WI38 (cell line): ENCODE data around the gene PRORP.

Experiments used
- H3K4me3 ChIP-seq: 2 replicates; pipeline ENCODE4 v1.5.1; 2011; ENCODE audit warnings: low read depth, mild to moderate bottlenecking, control low read depth, low read length
- TF ChIP-seq, protein P1 (sequence below): IDR thresholded peaks from 2 replicates; pipeline ENCODE4 v1.5.1; 2012; ENCODE audit warnings: low read depth, mild to moderate bottlenecking, control low read depth, low read length

Gene PRORP

DNA sequence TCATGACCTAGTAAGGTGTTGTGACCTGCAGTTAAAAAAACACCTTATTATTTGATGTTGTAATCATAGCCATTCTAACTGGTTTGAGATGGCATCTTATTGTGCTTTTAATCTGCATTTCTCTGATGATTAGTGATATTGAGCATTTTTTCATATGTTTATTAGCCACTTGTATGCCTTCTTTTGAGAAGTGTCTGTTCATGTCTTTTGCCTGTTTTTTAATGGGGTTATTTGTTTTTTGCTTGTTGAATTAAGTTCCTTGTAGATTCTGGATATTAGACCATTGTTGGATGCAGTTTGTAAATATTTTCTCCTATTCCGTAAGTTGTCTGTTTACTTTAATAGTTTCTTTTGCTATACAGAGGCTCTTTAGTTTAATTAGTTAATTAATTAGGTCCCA lies 41.0 kb downstream of the PRORP start:
- no peak overlapping the region for H3K4me3 ChIP-seq
- TF ChIP-seq, protein P1, sequence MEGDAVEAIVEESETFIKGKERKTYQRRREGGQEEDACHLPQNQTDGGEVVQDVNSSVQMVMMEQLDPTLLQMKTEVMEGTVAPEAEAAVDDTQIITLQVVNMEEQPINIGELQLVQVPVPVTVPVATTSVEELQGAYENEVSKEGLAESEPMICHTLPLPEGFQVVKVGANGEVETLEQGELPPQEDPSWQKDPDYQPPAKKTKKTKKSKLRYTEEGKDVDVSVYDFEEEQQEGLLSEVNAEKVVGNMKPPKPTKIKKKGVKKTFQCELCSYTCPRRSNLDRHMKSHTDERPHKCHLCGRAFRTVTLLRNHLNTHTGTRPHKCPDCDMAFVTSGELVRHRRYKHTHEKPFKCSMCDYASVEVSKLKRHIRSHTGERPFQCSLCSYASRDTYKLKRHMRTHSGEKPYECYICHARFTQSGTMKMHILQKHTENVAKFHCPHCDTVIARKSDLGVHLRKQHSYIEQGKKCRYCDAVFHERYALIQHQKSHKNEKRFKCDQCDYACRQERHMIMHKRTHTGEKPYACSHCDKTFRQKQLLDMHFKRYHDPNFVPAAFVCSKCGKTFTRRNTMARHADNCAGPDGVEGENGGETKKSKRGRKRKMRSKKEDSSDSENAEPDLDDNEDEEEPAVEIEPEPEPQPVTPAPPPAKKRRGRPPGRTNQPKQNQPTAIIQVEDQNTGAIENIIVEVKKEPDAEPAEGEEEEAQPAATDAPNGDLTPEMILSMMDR = no peak

DNA sequence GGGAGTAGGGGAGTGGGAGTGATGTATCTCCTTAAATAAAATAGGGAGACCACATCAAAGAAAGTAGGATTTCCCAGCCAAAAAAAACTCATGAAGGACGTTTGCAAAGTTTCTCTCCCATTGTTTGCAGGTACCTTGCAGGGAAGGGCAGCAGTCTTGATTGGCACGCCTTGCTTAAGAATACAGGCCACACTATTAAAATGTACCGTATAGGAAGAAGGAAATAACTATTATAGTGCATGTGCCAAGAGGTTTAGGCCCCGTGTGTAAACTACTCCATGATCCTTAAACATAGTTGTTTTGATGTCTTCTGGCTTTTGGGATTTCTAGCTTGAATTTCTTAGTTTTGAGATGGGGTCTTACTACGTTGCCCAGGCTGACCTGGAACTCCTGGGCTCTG lies 42.5 kb downstream of the PRORP start:
- TF ChIP-seq, protein P1 = no peak
- no peak overlapping the region for H3K4me3 ChIP-seq

DNA sequence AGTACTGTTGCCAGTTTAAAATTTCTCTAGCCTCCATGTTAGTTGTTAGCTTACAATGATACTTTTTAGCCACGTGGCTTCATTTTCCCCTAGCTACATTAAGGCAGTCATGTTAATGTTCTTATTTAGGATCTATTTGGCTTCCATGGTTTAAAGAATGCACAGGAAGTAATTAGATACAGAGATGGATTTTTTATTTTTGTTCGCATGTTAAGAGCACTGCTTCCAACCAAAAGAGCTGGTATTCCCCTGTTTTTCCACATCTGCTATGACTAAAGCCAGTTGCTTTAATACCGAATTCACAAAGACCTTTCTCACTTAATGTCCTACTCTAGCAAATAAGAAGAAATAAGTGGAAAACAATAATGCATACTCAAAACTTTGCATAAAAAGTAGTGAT lies 45.1 kb downstream of the PRORP start:
- no peak overlapping the region for H3K4me3 ChIP-seq
- TF ChIP-seq, protein P1 = no peak
